GM12874 (cell line): Measurements from ENCODE around the gene MAD1L1.

ENCODE experiments used
- CTCF ChIP-seq: IDR thresholded peaks from 2 replicates; pipeline ENCODE4 v1.5.1; 2011; ENCODE audit warnings: low read depth, mild to moderate bottlenecking, control low read depth, low read length, moderate library complexity; ENCODE audit not compliant: insufficient read depth

The MAD1L1 gene

GRCh38 chr7:2030475-2031450 lies 202.0 kb downstream of the MAD1L1 start:
- no peak for TF ChIP-seq CTCF

DNA sequence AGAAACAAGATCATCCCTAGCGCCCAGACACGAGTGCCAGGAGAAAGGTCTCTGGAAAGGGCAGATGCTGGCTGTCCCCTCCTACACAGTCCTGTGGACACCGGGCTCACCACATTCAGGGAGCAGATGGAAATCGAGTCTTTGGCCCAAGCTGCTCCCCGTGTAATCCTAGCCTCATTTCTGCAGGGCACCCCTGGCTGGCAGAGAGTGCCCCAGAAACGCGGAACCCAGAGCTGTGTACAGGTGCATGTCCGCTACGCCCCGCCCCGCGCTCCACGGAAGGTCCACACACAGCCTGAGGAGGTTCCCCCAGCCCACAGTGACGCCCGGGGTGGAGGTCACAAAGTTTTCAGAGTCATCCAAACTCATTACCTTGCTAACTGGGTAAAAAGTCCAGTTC lies 202.8 kb downstream of the MAD1L1 start:
- no peak for TF ChIP-seq CTCF

GRCh38 chr7:2029211-2029905 lies 203.4 kb downstream of the MAD1L1 start:
- no peak for TF ChIP-seq CTCF

GRCh38 chr7:2028733-2029132 lies 204.0 kb downstream of the MAD1L1 start:
- TF ChIP-seq CTCF: no peak

- TF ChIP-seq CTCF: no peak
Observed at GRCh38 chr7:2025188-2025587, 207.6 kb downstream of the MAD1L1 start.

DNA sequence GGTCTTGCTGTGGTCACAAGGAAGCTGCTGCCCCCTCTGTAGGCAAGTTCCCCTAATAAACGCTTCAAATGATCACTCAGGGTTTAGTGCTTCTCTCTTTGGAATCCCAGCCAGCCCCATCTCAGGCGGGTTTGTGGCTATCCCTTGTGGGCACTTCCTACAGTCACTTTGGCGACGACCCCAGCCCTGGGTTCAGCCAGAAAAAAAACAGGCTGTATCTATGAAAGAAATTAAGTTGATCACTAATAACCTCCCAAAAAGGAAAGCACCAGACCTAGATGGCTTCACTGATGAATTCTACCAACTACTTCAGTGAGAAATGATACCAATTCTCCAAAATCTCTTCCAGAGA lies 208.2 kb downstream of the MAD1L1 start:
- TF ChIP-seq CTCF: no peak

GRCh38 chr7:2023877-2024566 lies 208.7 kb downstream of the MAD1L1 start:
- no peak for TF ChIP-seq CTCF
